ENCODE measurements around the gene BOK. TPM values are rescaled to one million over a fixed set of nuclear protein-coding genes. Genes with fewer than 3 reads are reported as not detected.

BOK gene
- total and polyA plus RNA-seq, 10 of the 15 experiments (the other 5 are each of a cell fraction or from before 2014, with no cell fraction given), result 0.04 to 0.15 (median 0.12) TPM; not detected in 7

- SMC1A ChIA-PET (ENCODE audit: uncharacterized antibody, unreplicated experiment), result no interaction called here
- no peak for FAIRE-seq
These were observed 18.8 kb upstream of the BOK start for GRCh38 chr2:241539616-241540374.

More at GRCh38 chr2:241539616-241540374, 18.8 kb upstream of the BOK start:
- H3K4me3 ChIP-seq, result no peak overlapping the region
- H3K4me1 ChIP-seq (ENCODE audit: control insufficient read depth, insufficient read depth, low read length), result no peaks in the 10 kb centered on the region
- no peaks in the 10 kb centered on the region for H3K79me2 ChIP-seq (ENCODE audit: control insufficient read depth, insufficient read depth, low read length)
- in situ Hi-C loops (cut with MboI), result no loop called here
- H3K9me3 ChIP-seq (replicated peaks; ENCODE audit: control insufficient read depth, insufficient read depth, low read length), result no peaks in the 10 kb centered on the region; the same call in 2 of the 3 replicates
- H3K9ac ChIP-seq (ENCODE audit: control insufficient read depth, insufficient read depth, low read length), result no peak overlapping the region
- WGBS (ENCODE audit: insufficient coverage, insufficient replicate concordance, low lambda C conversion rate, missing lambda C conversion rate), result 42% methylated on average over 11 of the region's 11 CpGs
- no peak for TF ChIP-seq CREB1 (IDR thresholded peaks at IDR 0.05; ENCODE audit: low read depth)
- no peak for TF ChIP-seq HDAC6 (IDR thresholded peaks at IDR 0.05; ENCODE audit: unreplicated experiment)
- TF ChIP-seq SMAD5 (IDR thresholded peaks at IDR 0.05; ENCODE audit: low read depth), result no peak
- no peak for TF ChIP-seq MEF2B (IDR thresholded peaks at IDR 0.05; ENCODE audit: partially characterized antibody, poor library complexity, severe bottlenecking)
- no peak for TF ChIP-seq SUPT20H (IDR thresholded peaks at IDR 0.05; ENCODE audit: borderline replicate concordance, control insufficient read depth, low read depth, low read length)
- TF ChIP-seq, protein P1, sequence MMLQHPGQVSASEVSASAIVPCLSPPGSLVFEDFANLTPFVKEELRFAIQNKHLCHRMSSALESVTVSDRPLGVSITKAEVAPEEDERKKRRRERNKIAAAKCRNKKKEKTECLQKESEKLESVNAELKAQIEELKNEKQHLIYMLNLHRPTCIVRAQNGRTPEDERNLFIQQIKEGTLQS (IDR thresholded peaks at IDR 0.05; ENCODE audit: borderline replicate concordance, extremely low read depth, low read depth, low read length), result no peak
- TF ChIP-seq, protein P2, sequence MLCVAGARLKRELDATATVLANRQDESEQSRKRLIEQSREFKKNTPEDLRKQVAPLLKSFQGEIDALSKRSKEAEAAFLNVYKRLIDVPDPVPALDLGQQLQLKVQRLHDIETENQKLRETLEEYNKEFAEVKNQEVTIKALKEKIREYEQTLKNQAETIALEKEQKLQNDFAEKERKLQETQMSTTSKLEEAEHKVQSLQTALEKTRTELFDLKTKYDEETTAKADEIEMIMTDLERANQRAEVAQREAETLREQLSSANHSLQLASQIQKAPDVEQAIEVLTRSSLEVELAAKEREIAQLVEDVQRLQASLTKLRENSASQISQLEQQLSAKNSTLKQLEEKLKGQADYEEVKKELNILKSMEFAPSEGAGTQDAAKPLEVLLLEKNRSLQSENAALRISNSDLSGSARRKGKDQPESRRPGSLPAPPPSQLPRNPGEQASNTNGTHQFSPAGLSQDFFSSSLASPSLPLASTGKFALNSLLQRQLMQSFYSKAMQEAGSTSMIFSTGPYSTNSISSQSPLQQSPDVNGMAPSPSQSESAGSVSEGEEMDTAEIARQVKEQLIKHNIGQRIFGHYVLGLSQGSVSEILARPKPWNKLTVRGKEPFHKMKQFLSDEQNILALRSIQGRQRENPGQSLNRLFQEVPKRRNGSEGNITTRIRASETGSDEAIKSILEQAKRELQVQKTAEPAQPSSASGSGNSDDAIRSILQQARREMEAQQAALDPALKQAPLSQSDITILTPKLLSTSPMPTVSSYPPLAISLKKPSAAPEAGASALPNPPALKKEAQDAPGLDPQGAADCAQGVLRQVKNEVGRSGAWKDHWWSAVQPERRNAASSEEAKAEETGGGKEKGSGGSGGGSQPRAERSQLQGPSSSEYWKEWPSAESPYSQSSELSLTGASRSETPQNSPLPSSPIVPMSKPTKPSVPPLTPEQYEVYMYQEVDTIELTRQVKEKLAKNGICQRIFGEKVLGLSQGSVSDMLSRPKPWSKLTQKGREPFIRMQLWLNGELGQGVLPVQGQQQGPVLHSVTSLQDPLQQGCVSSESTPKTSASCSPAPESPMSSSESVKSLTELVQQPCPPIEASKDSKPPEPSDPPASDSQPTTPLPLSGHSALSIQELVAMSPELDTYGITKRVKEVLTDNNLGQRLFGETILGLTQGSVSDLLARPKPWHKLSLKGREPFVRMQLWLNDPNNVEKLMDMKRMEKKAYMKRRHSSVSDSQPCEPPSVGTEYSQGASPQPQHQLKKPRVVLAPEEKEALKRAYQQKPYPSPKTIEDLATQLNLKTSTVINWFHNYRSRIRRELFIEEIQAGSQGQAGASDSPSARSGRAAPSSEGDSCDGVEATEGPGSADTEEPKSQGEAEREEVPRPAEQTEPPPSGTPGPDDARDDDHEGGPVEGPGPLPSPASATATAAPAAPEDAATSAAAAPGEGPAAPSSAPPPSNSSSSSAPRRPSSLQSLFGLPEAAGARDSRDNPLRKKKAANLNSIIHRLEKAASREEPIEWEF (IDR thresholded peaks at IDR 0.05; ENCODE audit: insufficient replicate concordance, low read depth, low read length), result no peak
- no peak for TF ChIP-seq SKIL (IDR thresholded peaks at IDR 0.05; ENCODE audit: low read depth, poor library complexity, severe bottlenecking)
- no peak for TF ChIP-seq SREBF2 (IDR thresholded peaks at IDR 0.05; ENCODE audit: low read length)
- TF ChIP-seq POLR2AphosphoS2 (IDR thresholded peaks at IDR 0.05; ENCODE audit: low read depth, low read length), result no peak
- H3K27ac ChIP-seq (ENCODE audit: control insufficient read depth, insufficient read depth), result no peak overlapping the region
- no TSS peak for BruUV-seq (replicated peaks)
- H3K27me3 ChIP-seq (replicated peaks in 1 of 2; ENCODE audit: control insufficient read depth in 2 of 2, insufficient read depth in 2 of 2, low read length in 1 of 2), result no peaks in the 10 kb centered on the region
- no peaks in the 10 kb centered on the region for H3K36me3 ChIP-seq (ENCODE audit: control insufficient read depth in 2 of 2, insufficient read depth in 2 of 2, low read length in 1 of 2)
- CTCF ChIA-PET, result no interaction called here
- no peak overlapping the region for H2AFZ ChIP-seq (ENCODE audit: control insufficient read depth, low read depth, low read length)
- POLR2A ChIA-PET, result no interaction called here
- RAD21 ChIA-PET (ENCODE audit: unreplicated experiment), result no interaction called here
- no peaks in the 10 kb centered on the region for H4K20me1 ChIP-seq (ENCODE audit: control insufficient read depth, insufficient read depth)
- intact Hi-C loops (cut with micrococcal nuclease; ENCODE audit: unreplicated experiment), result no loop called here
- no peak overlapping the region for H3K4me2 ChIP-seq (ENCODE audit: control insufficient read depth, insufficient read depth)
- no peak; the same call in 2 of the 3 replicates for ATAC-seq
- no peak for DNase-seq (ENCODE audit: low read depth, low spot score)

Measured in GM12878 (cell line).